ENCODE measurements around the gene TOPAZ1.
"Not testable (repeated sequence)": the region's sequence is repeated elsewhere in the genome, so short reads cannot be mapped to it uniquely, and the experiment has no call there.

The TOPAZ1 gene

DNA sequence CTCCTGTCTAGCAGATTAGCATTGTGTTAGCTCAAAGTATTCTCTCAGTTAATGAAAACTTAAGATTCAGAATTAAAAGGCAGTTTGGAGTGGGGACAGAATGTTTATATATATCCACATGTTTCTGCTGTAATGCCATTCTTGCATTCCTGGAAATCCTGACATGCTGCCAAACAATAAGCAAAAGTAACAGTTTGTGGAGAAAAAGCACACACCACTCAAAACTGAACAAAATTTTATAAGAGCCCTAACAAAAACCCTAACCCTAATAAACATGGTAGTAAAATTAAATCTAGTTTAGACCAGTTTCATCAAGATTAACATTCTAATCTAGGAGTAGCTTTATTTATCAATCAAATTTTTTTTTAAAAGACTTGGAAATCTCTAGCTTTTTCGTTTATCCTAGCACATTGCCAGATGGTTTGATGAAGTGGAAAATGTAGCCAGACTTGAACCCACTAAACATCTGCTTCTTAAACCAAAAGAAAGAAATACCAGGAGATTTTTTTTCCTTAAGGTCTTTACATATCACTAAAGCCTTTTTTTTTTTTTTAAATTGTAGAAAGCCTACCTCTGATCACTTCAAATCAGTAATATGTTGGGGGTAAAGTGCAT, 100.6 kb downstream of the TOPAZ1 start:
- no peak for DNase-seq (ENCODE audit: low read depth in 1 of 2, low spot score in 1 of 2)
- in situ Hi-C loops (cut with HindIII; ENCODE audit: low pct_unique_long_range_greater_than_20kb, low sequenced_read_pairs), result no loop called here
- TF ChIP-seq JUND (IDR thresholded peaks at IDR 0.05; ENCODE audit: low read depth), result no peak

GRCh38 chr3:44343421-44343820, 101.7 kb downstream of the TOPAZ1 start:
- in situ Hi-C loops (cut with HindIII; ENCODE audit: low pct_unique_long_range_greater_than_20kb, low sequenced_read_pairs), result no loop called here
- DNase-seq (ENCODE audit: low read depth in 1 of 2, low spot score in 1 of 2), result no peak
- TF ChIP-seq JUND (IDR thresholded peaks at IDR 0.05; ENCODE audit: low read depth), result no peak

GRCh38 chr3:44346590-44346989, 104.9 kb downstream of the TOPAZ1 start:
- in situ Hi-C loops (cut with HindIII; ENCODE audit: low pct_unique_long_range_greater_than_20kb, low sequenced_read_pairs); DNase-seq (ENCODE audit: low read depth in 1 of 2, low spot score in 1 of 2): not testable (repeated sequence)

DNA sequence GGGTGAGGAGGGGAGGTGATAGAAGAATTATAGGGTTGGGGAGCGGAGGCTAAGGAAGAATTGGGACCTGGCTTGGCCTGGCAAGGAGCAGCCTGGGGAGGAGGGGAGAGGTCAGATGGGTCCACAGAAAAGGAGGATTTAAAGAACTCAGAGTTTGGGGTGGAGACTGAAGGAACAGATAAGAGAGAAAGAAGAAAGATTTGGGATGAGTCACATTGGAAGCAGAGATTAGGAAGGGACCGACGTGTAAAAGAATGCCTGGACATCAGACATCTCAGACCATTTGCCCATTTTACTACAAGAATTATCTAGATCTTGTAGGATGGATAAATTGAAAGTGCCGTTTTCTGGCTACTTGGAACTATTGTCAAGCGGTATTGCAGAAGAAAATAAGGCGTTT, 107.3 kb downstream of the TOPAZ1 start:
- in situ Hi-C loops (cut with HindIII; ENCODE audit: low pct_unique_long_range_greater_than_20kb, low sequenced_read_pairs), result no loop called here
- no peak for DNase-seq (ENCODE audit: low read depth in 1 of 2, low spot score in 1 of 2)
- no peak for TF ChIP-seq JUND (IDR thresholded peaks at IDR 0.05; ENCODE audit: low read depth)

DNA sequence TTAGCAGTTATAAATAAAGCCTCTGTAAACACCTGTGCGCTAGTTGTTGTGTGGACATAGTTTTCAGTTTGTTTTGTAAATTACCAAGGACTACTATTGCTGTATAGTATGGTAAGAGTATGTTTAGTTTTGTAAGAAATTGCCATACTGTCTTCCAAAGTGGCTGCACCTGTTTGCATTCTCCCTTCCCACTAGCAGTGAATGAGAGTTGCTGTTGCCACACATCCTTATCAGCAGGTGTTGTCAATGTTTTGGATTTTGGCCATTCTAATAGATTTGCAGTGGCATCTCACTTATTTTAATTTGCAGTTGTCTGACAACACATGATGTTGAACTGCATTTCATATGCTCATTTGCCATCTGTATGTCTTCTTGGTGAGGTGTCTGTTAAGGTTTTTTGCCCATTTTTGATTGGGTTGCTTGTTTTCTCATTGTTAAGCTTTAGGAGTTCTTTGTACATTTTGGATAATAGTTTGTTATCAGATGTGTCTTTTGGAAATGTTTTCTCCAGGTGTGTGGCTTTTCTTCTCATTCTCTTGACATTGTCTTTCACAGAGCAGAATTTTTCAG, 111.8 kb downstream of the TOPAZ1 start:
- DNase-seq (ENCODE audit: low read depth in 1 of 2, low spot score in 1 of 2), result no peak
- in situ Hi-C loops (cut with HindIII; ENCODE audit: low pct_unique_long_range_greater_than_20kb, low sequenced_read_pairs), result no loop called here
- TF ChIP-seq JUND (IDR thresholded peaks at IDR 0.05; ENCODE audit: low read depth), result no peak

DNA sequence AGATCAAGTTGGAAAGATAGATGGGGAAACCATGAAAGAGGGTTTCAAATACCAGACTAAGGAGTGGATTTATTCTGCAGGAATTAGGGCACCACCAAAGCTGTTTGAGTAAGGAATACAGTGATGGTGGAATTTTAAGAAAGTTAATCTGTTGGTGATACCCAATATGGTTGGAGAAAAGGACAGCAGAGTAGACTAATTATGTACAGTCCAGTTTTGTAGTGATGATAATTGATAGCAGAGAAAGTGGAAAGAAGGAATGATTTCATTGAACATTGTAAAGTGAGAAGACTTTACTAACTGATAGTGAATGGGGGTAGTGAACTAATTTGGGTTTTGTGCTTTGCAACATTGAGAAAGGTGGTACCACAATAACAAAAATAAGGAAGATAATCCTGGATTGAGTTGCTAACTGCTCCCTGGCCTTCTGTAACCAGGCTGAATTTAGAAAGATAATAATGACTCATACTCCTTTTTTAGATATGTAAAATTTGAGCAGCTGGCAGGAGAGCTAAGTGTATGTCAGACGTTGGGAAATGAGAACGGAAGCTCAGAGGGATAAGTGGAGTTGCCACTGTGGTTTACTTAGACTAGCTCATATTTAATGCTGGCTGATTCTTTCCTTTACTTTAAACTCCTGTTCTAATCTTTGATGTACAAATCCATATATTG, 113.8 kb downstream of the TOPAZ1 start:
- TF ChIP-seq JUND (IDR thresholded peaks at IDR 0.05; ENCODE audit: low read depth), result no peak
- in situ Hi-C loops (cut with HindIII; ENCODE audit: low pct_unique_long_range_greater_than_20kb, low sequenced_read_pairs), result no loop called here
- DNase-seq (ENCODE audit: low read depth in 1 of 2, low spot score in 1 of 2), result no peak

GRCh38 chr3:44359146-44359751, 117.6 kb downstream of the TOPAZ1 start:
- in situ Hi-C loops (cut with HindIII; ENCODE audit: low pct_unique_long_range_greater_than_20kb, low sequenced_read_pairs), result no loop called here
- TF ChIP-seq JUND (IDR thresholded peaks at IDR 0.05; ENCODE audit: low read depth), result no peak
- no peak for DNase-seq (ENCODE audit: low read depth in 1 of 2, low spot score in 1 of 2)

DNA sequence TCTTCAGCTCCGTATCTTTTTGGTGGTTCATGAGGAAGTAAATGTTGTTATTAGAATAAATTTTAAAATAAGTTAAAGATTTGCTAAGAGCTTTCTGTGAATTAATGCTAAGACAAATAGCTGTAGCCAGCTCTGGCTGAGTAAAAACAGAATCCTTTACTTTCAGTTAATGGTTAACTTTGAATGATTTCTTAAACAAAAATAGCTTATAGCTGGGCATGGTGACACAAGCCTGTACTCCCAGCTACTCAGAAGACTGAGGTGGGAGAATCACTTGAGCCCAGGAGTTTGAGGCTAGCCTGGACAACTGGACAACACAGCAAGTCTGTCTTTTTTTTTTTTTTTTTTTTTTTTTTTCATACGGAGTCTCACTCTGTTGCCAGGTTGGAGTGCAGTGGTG, 121.9 kb downstream of the TOPAZ1 start:
- TF ChIP-seq JUND (IDR thresholded peaks at IDR 0.05; ENCODE audit: low read depth), result no peak
- no peak for DNase-seq (ENCODE audit: low read depth in 1 of 2, low spot score in 1 of 2)
- in situ Hi-C loops (cut with HindIII; ENCODE audit: low pct_unique_long_range_greater_than_20kb, low sequenced_read_pairs), result no loop called here

DNA sequence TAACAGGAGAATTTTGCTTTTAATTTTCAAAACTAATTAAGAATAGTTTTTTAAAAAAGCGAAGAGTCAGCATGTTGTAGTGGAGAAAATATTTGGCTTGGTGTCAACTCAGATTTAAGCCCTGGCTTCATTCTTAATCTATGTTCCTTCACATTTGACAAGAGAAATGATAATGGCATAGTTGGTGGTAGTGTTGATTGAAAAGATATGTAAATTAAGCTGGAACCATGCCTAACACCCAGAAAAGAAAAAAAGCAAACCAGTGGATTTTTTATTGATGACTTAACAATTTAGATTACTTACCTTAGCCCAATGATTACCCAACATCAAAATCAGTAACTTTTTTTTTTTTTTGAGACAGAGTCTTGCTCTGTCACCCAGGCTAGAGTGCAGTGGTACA, 124.3 kb downstream of the TOPAZ1 start:
- DNase-seq (ENCODE audit: low read depth in 1 of 2, low spot score in 1 of 2), result no peak
- TF ChIP-seq JUND (IDR thresholded peaks at IDR 0.05; ENCODE audit: low read depth), result no peak

GRCh38 chr3:44375450-44375849, 133.8 kb downstream of the TOPAZ1 start:
- no peak for TF ChIP-seq JUND (IDR thresholded peaks at IDR 0.05; ENCODE audit: low read depth)
- DNase-seq (ENCODE audit: low read depth in 1 of 2, low spot score in 1 of 2), result no peak
- in situ Hi-C loops (cut with HindIII; ENCODE audit: low pct_unique_long_range_greater_than_20kb, low sequenced_read_pairs), result no loop called here

More for the DNA sequence above, 124.3 kb downstream of the TOPAZ1 start:
- in situ Hi-C loops (cut with HindIII; ENCODE audit: low pct_unique_long_range_greater_than_20kb, low sequenced_read_pairs), result no loop called here
